HG03521 (cell line): Measurements from ENCODE around the gene ASGR1.

Source experiments
- ATAC-seq: cut with Tn5 transposase; IDR thresholded peaks from one replicate; pipeline ENCODE4 v1.9.1; 2021; ENCODE audit warnings: mild to moderate bottlenecking, moderate library complexity; ENCODE audit not compliant: unreplicated experiment

ASGR1 gene, protein sequence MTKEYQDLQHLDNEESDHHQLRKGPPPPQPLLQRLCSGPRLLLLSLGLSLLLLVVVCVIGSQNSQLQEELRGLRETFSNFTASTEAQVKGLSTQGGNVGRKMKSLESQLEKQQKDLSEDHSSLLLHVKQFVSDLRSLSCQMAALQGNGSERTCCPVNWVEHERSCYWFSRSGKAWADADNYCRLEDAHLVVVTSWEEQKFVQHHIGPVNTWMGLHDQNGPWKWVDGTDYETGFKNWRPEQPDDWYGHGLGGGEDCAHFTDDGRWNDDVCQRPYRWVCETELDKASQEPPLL

DNA sequence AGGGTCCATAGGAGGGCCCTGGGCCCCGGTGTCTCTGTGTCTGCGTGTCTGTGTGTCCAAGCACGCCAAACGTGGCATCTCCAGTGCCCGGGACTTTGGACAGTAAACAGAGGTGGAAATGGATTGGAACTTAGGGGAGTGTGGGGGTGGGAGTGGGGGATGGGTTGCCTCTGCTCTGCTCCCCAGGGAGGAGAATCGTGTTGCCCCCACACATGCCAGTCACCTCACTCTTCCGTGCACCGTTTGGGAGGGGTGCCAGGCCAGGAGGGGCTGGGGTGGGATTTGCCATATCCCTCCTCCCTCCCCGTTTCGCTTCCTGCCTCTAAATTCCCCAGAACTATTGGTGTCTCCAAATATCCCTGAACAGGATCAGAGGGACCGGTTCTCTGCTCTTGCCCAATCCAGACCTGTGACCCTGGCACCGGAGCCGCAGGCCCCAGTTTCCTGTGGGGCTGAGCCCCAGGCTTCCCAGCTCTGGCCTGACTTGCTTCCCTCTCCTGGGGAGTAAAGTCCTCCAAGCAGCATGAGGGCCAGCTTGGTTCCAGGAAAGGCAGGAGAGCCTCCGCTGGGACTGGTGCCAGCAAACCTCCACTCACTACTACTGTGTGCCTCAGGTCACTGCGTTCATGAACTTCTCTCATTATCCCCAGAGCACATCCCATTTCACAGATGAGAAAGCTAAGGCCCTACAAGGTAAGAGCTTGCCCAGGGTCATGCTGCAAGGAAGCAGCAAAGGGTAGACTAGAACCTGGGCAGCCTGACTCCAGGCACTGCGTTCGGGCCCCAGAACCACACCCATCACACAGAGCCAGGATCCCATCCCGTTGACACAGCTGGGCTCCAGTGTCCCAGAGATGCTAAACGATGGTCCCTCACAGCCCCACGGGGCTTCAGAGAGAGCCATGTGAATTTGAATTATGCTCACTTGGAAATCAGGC is at the start of gene ASGR1:
Gene ASGR1, minus strand, starts transcription at position 54 of the 938 bp plus-strand sequence. CDS start 807 bp downstream, outside the sequence.
- no peak for ATAC-seq

DNA sequence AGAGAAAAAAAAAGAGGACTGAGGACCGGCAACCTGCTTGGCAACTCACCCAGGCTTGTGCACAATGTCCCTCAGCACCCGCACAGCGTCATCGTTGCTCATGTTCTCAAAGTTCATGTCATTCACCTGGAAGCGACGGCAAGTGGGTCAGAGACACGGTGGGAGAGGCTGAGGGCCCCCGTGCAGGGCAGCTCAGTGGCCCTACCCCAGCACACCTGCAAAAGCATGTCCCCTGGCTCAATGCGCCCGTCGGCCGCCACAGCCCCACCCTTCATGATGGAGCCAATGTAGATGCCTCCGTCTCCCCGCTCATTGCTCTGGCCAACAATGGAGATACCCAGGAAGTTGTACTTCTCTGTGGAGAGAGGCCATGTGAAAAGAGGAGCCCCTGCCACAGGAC is 49.8 kb upstream of the ASGR1 start:
- no peak for ATAC-seq

DNA sequence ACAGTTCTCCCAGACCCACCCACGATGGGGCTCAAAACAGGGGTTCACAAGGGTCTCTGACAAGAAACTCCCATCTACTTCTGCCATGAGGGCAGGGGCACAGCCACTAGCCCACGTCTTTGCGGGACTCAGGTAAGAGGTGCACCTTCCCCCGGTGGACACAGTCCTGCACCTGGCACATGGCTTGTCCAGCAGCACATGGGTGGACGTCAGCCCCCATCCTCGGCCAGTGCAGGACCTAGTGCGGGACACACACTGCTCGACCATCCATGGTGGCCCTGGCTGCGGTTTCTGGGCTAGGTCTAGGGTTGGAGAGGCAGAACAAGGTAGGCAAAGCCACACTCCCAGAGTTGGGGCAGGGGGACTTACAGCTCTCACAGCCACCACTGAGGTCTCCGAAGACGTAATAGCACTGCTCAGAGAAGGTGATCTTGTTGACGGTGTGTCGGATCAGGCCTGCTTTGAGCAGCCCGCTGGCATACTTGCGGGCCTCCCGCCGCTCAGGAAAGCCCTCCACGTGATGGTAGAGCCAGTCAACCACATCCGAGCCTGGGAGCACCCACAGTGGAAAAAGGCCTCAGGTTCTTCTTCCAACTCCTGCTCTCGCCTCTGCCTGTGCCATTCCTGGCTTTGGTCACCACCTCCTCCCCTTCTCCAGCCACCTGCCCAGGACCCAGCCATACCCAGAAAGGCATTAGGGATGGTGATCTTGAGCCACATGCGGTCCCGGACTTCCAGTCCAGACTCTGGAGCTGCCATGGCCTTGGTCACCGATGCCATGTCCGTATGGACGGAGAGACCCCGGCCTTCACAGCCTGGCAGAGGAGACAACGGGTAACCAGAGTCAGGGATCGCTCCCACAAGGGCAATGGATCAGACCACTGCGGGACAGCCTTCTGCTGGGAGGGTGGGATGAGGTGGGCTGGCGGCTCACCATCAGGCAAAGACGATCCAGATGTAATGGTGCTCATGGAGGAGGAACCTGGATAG is 47.8 kb upstream of the ASGR1 start:
- no peak for ATAC-seq

DNA sequence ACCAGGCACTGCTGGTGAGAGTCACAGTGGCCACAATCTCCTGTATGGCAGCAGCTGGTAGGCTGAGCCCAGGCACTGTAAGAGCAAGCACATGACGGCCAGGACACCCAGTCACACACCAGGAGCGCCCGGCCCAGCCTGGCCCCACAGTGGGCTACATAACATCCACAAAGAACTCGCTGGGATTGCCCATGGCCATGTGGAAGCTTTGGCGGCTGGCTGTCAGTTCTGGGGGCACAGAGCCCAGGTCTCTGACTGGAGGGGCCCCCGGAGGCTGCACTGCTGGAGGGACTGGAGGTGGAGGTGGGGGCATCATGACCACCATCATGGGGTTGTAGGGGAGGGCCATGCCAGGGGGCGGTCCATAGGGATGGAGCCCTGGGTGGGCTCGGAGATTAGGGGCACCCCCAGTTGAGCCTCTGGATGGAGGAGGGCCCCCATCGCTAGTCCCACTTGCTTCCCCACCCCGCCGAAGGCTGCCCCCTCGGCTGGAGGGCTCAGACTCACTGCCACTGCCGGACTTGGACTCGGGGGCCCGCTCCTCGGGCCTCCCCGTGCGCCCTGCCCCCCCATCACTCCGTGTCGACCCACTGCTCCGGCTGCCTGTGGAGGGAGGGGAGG is 46.7 kb upstream of the ASGR1 start:
- ATAC-seq: no peak

DNA sequence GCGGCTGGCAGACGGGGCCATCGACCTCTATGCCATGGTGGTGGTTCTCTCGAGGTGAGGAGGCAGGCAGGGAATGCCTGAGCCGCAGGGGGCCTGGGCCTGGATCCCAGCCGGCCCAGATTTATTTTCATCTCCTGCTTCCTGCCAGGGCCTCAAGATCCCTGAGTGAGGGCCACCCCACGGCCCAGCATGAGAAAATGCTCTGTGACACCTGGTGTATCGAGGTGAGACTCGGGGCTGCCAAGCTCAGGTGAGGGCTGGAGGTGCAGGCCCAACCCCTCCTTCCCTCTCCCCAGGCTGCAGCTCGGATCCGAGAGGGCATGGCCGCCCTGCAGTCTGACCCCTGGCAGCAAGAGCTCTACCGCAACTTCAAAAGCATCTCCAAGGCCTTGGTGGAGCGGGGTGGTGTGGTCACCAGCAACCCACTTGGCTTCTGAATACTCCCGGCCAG is 45.5 kb upstream of the ASGR1 start:
- no peak for ATAC-seq

DNA sequence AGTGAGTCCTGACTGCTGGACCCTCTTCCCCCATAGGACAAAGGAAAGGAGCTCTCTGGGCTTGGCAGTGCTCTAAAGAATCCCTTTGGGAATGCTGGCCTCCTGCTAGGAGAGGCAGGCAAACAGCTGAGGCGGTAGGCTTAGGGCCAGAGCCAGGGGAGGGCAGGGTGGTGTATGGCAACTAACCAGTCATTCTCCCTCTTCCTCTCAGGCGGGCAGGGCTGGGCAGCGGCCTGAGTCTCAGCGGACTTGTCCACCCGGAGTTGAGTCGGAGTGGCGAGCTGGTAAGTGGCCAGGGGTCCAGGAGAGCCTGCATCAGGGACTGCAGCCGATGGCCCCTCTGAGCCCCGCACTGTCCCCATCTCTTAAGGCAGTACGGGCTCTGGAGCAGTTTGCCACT is 44.9 kb upstream of the ASGR1 start:
- no peak for ATAC-seq

DNA sequence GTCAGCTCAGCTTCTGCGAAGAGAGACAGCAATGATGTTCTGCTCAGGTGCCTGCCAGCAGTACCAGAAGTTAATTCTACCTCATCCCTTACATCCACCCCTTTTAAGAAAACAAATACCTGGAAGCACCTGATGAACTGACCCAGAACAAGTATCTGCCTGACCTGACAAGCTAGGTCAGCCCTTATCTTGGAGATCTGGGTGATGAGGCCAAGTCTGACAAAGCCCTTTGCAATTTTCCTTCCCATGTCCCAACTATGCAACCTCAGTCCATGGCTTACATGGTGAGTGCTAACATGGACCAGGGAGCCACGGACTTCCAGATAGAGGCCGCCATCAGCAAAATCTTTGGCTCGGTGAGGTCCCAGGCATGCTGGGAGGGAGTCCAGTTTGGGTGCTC is 44.2 kb upstream of the ASGR1 start:
- no peak for ATAC-seq

DNA sequence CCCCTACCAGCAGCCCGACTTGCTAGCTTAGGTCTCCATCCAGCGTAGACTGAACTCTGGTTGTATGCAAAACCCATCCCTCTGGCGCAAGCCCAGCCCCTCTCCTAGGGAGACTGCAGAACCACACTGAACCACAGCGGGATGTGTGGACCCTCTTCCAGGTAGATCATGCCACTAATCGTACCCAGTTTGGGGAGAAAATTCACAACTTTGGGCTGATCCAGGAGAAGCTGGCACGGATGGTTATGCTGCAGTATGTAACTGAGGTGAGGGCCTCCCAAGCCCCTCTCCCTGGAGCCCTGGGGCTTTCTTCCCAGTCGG is 43.8 kb upstream of the ASGR1 start:
- no peak for ATAC-seq

DNA sequence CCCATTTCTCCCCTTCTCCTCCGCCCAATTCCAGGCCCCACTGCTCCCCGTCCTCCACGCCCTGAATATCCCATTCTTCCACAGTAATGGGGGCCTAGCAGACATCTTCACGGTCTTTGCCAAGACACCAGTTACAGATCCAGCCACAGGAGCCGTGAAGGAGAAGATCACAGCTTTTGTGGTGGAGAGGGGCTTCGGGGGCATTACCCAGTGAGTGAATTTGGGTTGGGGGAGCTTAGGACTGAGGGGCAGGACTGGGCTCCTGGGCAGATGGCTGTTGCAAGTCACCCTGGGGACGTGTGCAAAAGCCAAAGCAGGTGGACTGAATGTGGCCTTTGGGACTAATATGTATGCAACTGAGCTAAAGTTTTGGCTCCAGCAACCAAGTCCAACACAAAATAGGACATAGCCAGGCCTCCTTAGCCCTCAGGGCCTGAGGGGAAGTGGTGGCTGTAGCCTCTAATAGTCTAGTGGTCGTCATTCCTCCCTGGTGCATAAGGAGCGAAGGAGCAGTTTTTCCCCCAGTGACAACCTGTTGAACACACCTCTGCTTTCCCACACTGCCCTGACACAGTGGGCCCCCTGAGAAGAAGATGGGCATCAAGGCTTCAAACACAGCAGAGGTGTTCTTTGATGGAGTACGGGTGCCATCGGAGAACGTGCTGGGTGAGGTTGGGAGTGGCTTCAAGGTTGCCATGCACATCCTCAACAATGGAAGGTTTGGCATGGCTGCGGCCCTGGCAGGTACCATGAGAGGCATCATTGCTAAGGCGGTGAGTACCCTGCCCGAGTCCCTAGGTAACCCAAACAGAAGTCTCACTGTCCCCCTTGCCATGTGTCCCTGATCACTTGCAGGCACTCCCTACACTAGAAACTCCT is 43.2 kb upstream of the ASGR1 start:
- ATAC-seq: no peak

DNA sequence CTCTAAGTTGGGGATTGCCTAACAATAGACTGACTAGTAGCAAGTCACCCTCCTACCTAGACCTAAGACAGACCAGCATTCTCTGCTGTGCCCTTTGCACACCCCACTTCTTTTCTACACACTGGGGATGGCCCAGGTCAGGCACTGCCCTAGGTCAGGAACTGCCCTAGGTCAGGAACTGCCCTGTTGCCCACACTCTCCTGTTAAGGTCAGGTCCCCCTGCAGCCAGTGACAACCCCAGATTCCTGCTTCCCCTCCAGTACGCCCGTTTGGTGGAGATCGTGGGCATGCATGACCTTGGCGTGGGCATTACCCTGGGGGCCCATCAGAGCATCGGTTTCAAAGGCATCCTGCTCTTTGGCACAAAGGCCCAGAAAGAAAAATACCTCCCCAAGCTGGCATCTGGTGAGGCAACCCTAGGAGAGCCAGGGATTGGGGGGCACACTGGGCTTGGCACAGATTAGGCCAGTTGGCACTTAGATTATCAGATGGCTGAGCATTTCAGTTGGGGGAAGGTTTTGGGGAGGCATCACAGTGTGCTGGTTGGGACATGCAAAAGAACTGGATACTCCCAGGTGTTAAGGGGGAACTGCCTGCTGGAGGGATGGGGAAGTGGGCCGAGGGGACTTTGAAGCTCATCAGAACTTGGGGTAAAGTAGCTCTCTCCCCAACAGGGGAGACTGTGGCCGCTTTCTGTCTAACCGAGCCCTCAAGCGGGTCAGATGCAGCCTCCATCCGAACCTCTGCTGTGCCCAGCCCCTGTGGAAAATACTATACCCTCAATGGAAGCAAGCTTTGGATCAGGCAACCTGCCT is 42.3 kb upstream of the ASGR1 start:
- ATAC-seq: no peak

DNA sequence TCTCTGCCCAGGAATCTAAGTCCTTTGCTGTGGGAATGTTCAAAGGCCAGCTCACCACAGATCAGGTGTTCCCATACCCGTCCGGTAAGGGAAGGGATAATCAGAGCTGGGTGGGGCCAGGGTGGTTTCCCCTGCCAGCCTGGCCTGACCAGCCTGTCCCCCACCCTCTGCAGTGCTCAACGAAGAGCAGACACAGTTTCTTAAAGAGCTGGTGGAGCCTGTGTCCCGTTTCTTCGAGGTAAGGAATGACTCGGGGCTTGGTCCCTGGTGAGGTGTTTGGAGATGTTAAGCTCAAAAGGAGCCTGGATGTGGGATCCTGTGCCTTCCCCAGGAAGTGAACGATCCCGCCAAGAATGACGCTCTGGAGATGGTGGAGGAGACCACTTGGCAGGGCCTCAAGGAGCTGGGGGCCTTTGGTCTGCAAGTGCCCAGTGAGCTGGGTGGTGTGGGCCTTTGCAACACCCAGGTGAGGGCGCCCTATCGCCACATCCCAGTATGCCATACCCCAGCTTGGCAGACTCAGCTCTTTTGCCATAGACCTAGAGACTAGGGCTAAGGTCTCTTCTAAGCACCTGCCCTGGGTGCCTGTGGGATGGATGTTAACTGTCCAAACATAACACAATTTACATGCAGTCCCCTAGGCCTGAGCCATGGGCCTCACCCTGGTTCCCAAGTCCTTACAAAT is 41.6 kb upstream of the ASGR1 start:
- ATAC-seq: no peak

DNA sequence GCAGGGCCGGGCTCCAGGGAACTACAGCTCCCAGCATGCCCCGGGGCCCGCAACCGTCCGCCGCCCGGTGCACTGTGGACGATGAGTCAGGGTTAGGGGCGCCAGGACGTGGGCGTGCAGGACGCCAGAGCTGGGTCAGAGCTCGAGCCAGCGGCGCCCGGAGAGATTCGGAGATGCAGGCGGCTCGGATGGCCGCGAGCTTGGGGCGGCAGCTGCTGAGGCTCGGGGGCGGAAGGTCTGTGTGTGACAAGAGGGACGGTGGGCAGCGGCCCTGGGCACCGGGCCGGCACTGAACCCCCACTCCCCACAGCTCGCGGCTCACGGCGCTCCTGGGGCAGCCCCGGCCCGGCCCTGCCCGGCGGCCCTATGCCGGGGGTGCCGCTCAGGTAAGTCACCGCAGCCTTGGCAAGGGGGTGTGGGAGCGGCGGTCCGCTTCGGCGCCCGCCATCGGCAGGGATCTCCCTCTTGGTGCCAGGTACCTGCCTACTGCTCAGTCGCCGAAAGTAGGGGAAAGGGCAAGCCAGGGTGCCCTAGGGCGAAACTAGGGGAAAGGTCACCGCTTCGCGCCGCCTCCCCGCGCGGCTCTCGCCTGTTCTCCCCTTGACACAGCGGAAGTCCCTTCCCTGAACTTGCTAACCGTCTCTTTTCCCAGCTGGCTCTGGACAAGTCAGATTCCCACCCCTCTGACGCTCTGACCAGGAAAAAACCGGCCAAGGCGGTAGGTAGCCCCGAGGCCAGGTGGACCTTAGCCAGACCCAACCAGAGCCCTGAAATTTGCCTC is 40.8 kb upstream of the ASGR1 start, which contains the start of the genes ACADVL and DLG4:
Gene ACADVL, plus strand, starts transcription at position 127 of the 781 bp plus-strand sequence. Its CDS starts 47 bp downstream, at position 174.
Gene DLG4, minus strand, starts transcription at position 25 of the 781 bp plus-strand sequence.
- no peak for ATAC-seq

DNA sequence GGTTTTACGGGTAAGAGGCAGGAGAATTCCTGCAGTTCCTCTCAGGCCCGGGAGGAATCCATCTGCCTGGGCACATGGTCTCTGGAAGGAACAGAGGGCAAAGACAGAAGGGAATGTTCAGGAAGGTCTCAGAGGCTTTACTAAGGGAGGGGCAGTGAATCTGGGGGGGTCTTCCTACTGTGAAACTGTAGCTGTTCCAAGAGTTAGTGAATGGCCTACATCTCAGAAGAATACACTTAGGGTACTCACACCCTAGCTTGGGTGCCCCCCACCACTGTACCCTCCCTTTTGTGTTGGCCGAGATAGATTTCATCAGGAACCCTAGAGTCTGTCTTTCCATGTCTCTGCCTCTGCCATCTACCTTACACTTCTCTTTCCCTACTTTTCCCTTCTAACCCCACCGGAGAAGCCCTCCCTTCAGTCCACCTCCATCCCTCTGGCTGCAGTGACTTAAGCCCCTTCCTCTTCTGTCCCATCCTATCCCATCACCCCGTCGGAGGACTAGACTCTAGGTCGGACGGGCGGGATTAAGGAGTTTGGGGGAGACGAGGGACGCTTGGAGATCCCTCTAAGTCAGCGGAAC is 40.1 kb upstream of the ASGR1 start:
- ATAC-seq: no peak

DNA sequence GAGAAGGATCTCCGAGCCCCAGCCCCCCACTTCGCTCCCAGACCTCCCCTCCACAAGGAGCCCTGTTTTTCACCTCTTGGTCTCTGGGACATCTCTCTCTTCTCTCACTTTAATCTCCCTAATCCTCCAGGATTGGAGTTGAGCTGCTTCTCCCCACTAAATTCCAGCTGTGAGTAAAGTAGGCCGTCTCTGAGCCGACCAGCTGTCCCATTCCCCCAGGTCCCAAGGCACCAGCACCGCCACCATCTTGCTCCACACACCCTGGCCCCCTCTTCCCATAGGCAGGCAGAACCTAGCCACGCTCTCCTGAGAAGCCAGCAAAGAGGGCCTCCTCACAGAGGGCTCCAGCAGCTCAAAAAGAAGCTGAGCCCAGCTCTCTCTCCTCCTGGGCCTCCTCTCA is 39.6 kb upstream of the ASGR1 start:
- ATAC-seq: no peak

DNA sequence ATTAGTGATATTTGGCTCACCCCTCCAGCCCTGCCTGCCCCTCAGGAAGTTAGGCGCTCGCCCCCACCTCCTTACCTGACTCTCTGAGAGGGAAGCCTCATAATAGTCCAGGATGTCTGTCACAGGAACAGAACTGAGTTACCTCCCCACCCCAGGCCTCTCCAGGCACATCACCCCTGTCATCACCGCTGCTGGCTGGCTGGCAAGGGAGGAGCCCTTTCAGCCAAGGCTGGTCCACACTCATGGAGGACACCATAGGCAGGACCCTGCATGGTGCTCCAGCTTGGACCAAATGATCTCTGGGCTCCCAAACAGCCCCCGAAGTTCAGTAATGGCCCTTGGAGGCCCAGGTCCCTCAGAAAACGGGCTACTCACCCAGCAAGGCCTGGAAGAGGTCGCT is 39.0 kb upstream of the ASGR1 start:
- ATAC-seq: no peak

DNA sequence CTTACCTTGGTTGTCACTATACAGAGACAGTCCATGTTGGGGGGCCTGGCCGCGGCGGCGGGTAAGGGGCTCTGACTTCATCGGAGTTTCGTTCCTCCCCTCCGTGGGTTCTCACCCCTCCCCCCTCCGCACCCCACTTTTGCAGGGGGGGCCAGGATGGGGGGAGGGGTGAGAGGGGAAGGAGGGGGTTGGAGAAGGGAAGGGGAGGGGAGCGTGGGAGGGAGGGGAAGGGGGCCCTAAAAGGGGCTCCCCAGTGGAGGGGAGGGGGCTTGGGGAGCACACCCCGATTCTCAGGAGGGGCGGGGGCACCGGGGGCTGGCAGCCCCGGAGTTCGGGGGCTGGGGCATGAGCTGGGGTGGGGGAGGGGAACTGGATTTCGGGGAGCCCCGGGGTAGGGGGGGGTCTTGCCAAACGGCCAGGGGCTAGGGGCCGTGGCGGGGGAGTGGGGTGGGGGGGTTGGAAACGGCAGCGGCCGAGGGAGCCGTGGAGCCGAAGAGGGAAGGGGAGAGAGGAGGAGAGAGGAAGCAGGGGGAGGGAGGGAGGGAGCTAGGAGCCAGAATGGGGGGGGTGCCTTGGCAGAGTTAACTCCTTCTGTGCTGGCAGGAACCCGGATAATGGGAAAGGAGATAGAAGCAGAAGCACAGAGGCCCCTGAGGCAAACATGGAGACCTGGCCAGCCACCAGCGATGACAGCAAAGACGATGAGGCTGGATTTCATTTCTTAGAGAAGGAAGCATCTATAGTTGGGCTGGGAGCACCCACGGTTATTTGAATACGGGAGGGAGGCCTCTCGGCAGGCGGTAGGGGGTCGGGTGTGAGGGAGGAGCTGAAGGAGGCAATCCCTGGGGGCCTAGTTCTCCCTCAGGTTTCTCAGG is 38.2 kb upstream of the ASGR1 start:
- no peak for ATAC-seq
